Esophagus muscularis mucosa (tissue), 4 donors: ENCODE measurements around the gene ROPN1B.

ENCODE experiments used
- CTCF ChIP-seq, 3 experiments: fragments of 200-600 bp in 2 of 3; fragments of 450-650 bp in 1 of 3; sonication (generic) in 2 of 3; IDR thresholded peaks; one replicate each; pipeline ENCODE4 v1.5.1; 2017 to 2019; ENCODE audit warnings: antibody characterized with exemption in 3 of 3, mild to moderate bottlenecking in 2 of 3, moderate library complexity in 1 of 3
- EP300 ChIP-seq: sonication (generic); formaldehyde crosslinking; IDR thresholded peaks from one replicate; pipeline ENCODE4 v1.6.1; 2017; ENCODE audit warnings: antibody characterized with exemption
- POLR2A ChIP-seq: fragments of 450-650 bp; IDR thresholded peaks from one replicate; pipeline ENCODE4 v1.6.1; 2017; ENCODE audit warnings: antibody characterized with exemption, moderate library complexity, mild to moderate bottlenecking, low read depth

DNA sequence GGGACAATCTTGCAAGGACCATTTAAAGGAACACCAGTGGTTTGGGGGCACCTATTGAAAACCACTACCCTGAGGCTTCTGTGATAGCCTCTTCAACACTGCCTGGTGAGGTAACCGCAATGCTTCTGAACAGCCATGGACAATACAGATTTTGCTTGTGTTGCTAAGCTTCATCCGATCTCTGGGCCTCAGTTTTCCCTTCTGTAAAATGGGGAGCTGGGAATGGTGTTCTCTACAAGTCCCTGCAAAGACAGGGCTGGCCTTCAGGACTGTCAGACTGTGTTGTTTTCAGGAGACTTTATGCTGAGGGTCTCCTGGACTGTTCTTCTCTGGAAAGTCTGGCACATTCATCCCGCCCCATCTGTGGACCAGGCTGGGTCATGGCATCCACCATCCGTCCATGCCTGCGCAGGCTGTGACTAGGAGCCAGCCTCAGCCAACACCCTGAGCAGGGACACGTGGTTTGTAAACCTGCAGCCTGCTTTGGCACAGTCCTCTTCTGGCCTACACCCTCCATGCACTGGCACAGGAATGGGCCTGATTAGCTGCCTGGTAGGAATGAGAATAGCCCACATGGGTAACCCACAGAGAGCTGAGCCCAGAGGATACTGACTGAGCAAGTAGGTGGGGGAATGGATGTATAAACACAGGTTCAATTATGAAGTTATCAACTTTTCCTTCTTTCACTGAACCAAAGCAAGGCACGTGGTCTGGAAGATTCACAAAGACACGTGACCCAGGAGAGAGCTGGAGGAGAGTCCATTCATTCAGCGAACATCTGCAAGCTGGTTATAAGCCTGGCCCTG is 55.3 kb downstream of the ROPN1B start:
- TF ChIP-seq CTCF (IDR thresholded peaks at IDR 0.05) (no peak), POLR2A (no peak), EP300 (no peak)
